NCI-H1092 treated with DMSO at 0.1 percent for 48 hours (cell line): ENCODE measurements around the gene FNBP1.
"Not testable (repeated sequence)": the region's sequence is repeated elsewhere in the genome, so short reads cannot be mapped to it uniquely, and the experiment has no call there.

ENCODE experiments used
- DNase-seq: peaks from one replicate; lab custom pipeline; 2025; lab: John Stamatoyannopoulos, UW

Gene FNBP1

GRCh38 chr9:130021842-130022241, 21.1 kb downstream of the FNBP1 start:
- not testable (repeated sequence) for DNase-seq

- DNase-seq = no peak
Measured at GRCh38 chr9:130021123-130021522, 21.9 kb downstream of the FNBP1 start.

GRCh38 chr9:130020618-130021017, 22.4 kb downstream of the FNBP1 start:
- no peak for DNase-seq

GRCh38 chr9:130018265-130018664, 24.7 kb downstream of the FNBP1 start:
- no peak for DNase-seq

- DNase-seq = not testable (repeated sequence)
Measured at GRCh38 chr9:130017510-130017909, 25.5 kb downstream of the FNBP1 start.

- no peak for DNase-seq
Measured at GRCh38 chr9:130017076-130017475, 25.9 kb downstream of the FNBP1 start.

GRCh38 chr9:130015353-130016019, 27.5 kb downstream of the FNBP1 start:
- DNase-seq = no peak

- no peak for DNase-seq
Measured at GRCh38 chr9:130013326-130013725, 29.7 kb downstream of the FNBP1 start.

- no peak for DNase-seq
Measured at GRCh38 chr9:130010151-130010988, 32.6 kb downstream of the FNBP1 start.

- not testable (repeated sequence) for DNase-seq
Measured at GRCh38 chr9:130009546-130009945, 33.4 kb downstream of the FNBP1 start.

- no peak for DNase-seq
Measured at GRCh38 chr9:130008538-130008937, 34.5 kb downstream of the FNBP1 start.

GRCh38 chr9:130006952-130007351, 36.0 kb downstream of the FNBP1 start:
- not testable (repeated sequence) for DNase-seq

GRCh38 chr9:130003943-130004552, 38.9 kb downstream of the FNBP1 start:
- no peak for DNase-seq

GRCh38 chr9:130002320-130002719, 40.7 kb downstream of the FNBP1 start:
- DNase-seq = no peak

GRCh38 chr9:130001190-130001589, 41.8 kb downstream of the FNBP1 start:
- no peak for DNase-seq

- no peak for DNase-seq
Measured at GRCh38 chr9:129999141-129999510, 43.9 kb downstream of the FNBP1 start.

- DNase-seq = no peak
Measured at GRCh38 chr9:129998491-129999140, 44.4 kb downstream of the FNBP1 start.

- DNase-seq = not testable (repeated sequence)
Measured at GRCh38 chr9:129997706-129998105, 45.3 kb downstream of the FNBP1 start.

GRCh38 chr9:129996161-129996830, 46.7 kb downstream of the FNBP1 start:
- DNase-seq = no peak

GRCh38 chr9:129995409-129996160, 47.4 kb downstream of the FNBP1 start:
- no peak for DNase-seq

GRCh38 chr9:129994882-129995281, 48.1 kb downstream of the FNBP1 start:
- no peak for DNase-seq
